SW 1271 (cell line): Measurements from ENCODE around the gene PSME3IP1.

Experiments used
- DNase-seq, 2 experiments: peaks; one replicate each; lab custom pipeline; 2025; lab: John Stamatoyannopoulos, UW

Gene PSME3IP1

DNA sequence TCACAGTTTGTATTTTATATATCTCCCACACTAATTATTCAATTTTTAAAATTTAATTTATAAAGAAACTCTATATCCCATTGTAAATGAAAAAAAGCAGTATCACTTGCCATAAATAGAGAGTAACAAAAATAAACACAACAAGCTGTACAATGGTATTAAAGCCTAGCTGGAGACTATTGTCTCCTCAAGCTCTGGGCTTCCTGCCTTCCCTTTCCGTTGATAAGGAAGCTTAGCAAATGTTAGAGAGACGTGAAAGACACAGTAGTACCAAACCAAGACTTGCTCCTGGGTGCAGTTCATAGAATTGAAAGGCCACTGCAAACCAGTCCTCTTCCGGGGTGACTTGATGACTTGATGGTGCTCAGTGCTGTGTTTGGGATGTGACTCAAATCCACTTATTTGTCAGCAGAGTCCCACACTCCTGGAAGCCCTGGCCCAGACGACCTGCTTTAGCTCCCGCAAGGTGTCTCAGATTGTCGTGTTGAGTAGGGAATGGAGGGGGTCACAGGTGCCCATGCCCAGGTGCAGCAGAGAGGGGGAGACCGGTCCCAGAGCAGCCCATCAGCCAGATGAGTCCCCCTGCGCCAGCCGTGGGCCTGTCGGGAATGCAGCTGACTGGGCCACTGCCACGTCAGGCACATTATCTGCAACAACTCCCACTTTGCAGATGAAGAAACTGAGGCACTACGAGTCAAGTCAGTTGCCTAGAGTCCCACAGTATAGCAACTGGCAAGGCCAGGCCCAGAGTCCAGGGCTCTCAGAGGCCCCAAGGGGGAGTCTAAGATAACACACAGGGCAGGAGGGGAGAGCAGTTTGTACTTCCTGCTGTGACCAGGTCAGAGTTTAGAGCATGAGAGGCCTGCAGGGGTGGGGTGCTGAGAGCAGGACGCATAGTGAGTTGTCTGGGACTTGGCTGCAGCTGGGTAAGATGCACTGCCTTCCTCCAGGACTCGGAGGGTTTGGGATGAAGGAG, 40.5 kb downstream of the PSME3IP1 start:
- DNase-seq = no peak

DNA sequence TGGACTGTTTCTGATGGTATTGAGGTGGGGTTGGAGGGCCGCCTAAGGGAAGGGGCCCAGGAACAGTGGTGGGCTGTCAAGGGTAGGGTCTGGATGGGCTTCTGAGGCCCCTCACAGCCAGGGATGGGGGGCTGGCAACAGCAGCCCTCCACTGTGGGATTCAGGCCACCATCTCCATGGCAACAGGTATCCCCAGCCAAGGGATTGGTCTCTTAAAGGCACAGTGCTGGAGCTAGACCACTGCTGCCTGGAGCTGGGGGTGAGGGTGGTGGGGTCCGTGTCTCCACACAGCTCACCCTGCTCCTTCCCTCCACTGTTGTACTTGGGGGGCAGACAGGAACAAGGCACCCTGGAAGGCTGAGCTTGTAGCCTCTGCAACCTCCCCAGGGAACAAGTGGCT, 41.8 kb downstream of the PSME3IP1 start:
- DNase-seq = no peak

DNA sequence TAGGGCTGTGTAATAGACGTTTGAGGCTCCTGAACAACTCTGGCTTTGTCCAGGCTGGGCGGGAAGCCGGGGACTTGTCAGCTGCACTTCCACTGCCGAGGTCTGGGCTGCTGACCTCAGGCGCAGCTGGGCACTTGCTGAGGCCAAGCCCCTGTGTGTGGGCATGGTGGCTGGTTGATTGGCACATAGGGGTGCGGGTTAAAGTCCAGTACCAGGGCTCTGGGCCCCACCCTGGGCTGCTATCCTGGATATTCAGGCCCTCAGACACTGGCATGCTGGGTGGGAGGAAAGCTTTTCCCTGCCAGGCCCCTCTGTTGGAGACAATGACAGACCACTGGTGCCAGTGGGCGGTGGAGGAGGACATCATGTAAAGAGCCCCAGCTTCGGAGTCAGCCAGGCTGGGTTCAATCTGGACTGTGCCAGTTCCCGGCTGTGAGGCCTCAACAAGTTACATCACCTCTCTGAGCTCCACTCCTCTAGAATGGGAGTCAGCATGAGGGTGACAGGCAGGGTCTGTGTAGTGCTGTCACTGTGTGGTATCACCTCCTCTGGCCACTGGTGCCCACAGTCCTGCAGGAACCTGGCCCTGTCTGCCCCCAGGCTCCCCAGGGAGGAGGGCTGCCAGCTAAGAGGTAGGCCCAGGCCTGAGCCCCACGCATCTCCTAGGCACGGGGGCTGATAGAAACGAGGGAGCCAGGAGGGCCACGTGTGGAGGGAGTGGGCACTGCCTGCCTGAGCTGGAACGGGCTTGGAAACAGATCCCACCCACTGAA, 42.5 kb downstream of the PSME3IP1 start:
- no peak for DNase-seq

DNA sequence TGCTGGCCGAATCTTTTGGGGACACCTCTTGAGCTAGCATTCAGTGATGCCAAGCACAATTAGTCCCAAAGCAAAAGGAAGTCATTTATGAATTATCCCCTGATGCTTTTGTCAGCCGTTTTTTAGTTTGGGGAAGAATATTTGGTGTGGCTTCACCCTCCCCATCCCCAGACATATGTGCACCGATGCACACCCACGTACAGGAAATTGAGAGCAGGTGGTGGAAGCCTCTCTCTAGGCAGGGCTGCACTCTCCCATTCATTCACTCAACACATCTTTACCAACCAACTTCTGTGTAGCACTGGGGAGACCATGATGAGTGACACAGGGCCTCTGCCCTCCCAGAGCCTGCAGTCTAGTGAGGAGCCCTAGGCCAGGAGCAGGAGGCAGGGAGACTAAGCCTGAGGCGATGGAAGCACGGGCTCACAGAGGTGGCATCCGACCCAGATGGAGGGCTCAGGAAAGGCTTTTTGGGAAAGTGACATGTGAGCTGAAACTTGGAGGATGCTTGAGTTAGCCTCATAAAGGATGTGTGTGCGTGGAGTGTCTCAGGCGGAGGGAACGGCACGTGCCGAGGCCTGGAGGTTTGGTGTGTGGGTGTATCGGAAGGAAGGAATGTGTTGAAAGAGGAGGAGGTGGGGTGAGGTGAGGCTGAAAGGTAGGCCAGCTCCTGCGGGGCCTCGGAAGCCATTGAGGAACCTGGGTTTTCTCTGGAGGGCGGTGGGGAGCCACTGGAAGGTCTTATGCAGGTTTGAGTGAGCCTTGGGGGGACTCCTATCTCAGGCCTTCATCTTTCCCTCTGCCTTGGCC, 43.8 kb downstream of the PSME3IP1 start:
- DNase-seq = no peak

DNA sequence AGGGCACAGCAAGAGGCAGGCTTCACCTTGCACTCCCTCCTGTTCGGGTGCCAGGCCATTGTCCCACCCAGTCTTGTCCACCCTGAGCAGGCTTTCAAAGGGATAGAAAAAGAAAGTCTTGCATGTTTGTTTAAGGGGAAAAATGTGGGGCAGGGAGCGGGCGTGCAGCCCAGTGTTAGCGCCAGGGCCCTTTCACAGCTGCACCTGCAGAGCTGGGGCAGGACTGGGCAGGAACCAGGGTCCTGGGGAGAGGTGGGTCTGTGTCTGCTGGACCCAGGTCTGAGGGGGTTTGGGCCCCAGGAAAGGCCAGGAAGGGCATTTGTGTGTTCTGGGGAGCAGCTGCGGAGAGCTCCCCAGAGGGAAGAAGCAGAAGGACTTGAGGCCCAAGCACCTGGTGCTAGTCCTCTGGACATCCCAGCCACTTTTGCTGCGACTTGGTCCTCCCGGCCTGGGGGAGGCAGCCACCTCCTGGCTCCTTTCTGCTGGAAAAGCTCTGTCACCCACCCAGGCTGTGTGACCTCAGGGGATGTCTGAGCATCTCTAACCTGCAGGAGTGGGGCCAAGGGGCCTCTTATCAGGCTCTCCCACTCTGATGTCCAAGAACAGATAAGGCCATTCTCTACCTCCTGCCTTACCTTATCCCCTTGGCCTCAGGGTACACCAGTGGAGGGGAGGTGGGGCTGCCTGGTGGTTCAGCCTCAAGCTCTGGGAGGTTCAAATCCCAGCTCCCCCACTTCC, 44.7 kb downstream of the PSME3IP1 start:
- no peak for DNase-seq

DNA sequence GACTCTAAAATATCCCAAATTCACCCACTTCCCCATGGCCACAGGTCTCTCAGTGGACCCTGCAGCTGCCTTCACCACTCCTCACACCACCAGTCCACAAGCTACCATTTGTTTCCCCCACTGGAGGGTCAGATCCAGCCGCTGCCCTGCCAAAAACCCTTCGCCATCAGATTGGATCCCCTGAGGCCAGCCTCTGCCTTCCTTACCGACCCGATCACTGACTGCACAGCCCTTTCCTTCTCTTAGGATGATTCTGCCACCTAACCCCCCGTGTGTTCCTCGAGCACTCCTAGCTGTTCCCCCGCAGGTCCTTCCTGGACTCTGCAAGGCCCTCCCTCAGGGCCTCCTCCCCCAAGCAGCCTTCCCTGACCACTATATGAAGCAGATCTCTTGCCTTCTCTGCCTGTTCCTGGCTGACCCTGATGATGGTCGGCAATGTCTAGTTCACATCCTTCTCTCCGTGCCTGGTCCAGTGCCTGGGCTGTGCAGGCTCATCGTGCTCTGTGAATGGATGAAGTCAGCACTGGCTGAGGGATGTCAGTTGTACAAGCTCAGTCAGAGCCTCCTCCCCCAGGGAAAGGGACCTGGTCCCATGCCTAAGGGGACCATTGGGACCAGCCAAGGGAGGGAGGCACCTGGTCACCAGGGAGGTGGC, 47.4 kb downstream of the PSME3IP1 start:
- DNase-seq = no peak

DNA sequence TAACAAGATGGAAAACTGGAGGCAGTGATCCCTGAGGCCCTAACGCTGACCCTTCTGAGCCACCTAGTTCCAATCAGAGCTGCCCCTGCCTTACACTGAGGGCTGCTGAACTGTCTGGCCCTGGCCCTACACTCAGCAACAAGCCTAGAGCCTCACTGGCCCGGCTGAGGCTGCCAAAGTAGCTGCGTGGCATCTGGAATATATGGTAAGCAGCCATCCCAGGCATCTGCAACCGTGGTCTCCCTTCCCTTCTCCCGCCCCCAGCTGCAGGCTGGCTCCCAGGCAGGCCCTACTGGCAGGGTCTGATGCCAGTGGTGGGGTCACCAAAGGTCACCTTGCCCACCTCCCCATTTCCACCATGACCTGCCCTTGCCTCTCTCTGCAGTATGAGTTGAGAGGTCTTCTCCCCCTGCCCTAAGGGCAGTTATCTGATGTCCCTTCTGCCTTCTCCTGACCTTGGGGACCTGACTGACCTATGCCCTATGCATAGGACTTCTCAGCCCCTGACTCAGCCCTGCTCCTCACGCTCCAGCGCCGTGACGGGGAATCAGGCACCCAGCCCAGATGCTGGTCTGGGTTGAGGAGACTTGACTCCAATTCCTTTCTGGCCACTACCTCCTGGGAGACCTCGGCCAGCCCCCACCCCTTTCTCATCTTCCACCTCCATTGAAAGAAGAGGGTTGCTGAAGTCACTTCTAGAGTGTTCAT, 48.1 kb downstream of the PSME3IP1 start:
- no peak for DNase-seq

DNA sequence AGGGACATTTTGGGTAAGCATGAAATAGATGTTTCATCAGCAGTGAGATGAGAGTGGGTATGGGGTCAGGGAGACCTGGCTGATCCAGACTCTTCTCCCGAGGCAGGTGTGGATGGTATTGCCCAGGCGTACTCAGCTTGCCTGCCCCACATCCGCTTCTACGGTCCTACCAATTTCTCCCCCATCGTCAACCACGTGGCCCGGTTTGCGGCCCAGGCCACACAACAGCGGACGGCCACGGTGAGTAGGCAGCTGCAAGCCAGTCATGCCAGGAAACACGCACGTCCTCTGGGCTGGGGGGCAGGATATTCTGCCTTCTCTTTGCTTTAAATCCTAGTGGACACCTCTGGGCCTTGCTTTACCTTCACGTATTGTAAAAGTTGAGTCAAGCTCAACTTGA, 48.8 kb downstream of the PSME3IP1 start:
- no peak for DNase-seq

DNA sequence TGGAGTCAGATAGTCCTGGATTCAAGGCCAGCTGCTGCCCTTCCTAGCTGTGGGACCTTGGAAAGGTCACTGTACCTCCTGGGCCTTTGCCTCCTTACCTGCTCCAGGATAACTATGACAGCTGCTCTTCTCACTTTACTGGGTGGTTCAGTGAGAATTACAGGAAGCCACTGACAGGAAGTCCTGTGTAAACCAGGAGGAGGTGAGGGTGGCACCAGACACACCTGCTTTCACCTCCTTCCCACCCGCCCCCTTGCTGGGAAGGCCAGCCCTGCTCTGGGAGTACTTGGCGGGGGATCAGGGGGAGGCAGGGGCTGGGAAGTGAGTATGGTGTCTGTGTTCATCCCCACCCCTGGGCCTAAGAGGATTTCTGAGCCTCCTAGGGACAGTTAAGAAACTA, 50.9 kb downstream of the PSME3IP1 start:
- no peak for DNase-seq

DNA sequence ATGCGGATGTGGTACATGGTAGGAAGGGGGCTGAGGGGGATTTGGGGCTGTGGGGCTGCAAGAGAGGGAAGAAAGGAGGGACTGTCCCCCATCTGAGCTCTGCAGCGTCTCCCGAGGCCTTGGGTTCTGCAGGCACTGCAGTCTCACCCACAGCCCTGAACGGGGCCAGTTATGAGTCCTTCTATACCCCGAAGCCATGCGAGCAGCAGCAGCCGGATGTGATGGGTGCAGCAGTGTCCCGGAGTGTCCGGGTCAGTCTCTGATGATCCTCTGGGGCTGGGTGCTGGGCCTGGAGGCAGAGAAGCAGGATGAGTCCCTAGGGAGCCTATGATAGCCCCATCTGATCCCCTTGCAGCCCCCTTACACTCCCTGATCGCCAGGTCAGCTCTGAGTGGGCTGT, 52.0 kb downstream of the PSME3IP1 start:
- no peak for DNase-seq

DNA sequence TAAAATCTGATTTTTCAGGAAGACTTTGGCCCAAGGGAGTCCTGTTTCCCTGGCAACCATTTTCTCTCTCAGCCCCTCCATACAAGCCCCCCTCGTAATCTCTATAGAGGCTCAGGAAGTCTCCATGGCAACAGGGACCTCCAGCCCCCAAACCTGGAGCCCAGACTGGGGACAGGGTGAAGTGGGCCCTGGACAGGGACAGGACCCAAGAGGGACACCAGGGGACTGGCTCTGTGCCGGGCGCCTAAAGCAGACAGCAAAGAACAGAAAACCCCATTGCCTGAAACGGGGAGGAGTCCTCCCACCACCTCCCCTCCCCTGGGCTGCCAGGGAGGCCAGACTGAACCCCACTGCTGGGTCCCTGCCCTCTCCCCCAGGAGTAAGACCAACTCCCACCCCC, 52.8 kb downstream of the PSME3IP1 start:
- no peak for DNase-seq

DNA sequence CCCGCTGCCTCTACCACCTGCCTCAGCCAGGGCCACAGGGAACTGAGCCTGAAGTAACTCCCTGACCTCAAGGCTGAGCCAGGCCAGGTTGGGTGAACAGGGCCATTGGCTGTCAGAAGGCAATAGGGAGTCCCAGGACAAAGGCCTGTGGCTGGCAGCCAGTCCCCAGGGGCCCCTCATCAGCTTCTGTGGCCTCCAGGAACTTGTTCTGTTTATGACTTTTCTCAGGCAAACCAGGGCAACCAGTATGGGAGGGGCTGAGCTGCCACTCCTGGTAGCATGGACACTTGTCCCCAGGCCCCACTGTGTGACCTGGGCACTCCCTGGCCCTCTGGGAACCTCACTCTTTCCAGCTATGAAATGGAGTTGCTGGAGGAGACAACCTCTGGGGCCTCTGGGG, 53.4 kb downstream of the PSME3IP1 start:
- DNase-seq = no peak

DNA sequence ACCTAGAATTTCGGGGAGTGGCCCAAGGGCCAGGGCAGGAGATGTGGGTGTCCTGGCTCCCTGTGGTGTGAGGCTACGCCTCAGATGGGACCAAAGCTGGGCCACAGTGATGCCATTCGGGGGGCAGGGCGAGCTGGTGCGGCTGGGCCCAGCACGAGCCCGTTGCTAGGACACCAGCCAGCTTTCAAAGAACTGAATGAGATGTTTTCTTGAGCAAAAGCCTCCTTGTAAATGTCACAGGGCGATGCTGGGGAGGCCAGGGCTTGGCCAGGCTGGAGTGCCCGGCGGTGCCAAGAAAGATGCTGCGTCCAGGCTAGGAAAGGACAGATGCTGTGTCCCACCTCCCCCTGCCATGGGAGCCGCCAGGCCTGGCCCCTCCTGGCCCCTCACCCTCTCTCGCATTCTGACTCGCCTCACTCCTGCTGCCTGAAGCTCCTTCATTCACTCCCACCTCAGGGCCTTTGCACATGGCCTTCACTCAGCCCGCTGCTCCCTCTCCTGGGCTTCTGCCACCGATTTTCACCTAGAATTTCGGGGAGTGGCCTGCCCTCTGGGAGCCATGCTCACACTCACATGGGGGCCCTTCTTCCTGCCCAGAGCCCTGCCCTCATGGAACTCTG, 54.4 kb downstream of the PSME3IP1 start:
- no peak for DNase-seq

DNA sequence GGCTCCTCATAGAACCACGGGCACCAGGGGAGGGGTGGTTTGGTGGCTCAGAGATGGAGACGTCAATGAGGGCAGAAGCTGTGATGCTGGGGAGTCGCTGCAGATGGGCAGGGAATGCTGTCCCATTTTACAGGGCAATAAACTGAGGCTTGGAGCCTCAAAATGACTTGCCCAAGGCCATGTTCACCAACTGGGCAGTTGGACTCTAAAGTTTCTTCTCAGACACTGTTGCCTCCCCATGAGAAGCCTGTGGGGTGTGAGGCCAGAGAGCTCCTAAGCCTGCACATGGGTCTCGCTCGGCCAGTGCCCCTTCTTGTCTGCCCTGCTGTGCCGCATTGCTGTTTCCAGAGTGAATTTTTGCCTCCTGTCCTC, 54.9 kb downstream of the PSME3IP1 start:
- DNase-seq = no peak

DNA sequence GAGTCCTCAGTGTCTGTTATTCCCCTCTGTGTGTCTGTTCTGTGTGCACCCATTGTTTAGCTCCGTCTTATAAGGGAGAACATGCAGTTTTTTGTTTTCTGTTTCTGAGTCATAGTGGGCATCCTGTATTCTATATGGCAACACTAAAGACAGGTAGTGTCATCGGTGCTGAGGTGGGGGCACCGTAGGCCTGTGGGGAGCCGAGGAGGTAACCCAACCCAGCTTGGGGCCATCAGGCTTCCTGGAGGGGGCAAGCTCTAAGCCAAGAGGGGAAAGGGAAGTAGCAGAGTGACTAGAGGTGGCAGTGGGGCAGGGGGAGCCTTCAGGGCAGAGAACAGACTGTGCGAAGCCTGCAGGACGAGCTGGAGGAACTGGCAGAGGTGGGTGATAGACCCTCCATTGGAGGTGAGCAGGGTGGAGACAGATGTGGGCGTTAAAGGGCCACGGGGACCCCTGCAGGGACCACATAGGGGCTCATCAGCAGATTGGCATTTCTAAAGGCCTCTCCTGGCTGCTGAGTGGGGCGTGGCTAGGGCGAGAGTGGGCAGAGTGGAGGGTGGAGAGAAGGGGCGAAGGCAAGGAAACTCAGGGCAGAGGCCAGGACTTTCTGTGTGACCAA, 57.0 kb downstream of the PSME3IP1 start:
- no peak for DNase-seq

DNA sequence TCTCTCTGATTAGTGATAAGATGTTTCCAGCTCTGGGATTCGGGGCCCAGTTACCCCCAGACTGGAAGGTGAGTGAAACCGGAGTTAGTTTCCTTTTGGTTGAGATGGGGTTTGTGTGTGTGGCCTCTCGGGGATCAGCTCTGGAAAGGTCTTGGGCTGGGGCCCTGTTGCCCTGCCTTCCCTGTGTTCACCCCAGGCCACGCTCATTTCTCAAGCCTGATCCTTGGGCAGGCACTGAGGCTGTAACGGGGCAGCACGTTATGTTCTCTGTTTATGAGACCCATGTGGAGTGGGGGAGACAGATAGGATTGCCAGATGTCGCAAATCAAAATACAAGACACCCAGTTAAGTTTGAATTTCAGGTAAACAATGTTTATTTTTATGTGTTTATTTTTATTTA, 58.0 kb downstream of the PSME3IP1 start:
- no peak for DNase-seq

DNA sequence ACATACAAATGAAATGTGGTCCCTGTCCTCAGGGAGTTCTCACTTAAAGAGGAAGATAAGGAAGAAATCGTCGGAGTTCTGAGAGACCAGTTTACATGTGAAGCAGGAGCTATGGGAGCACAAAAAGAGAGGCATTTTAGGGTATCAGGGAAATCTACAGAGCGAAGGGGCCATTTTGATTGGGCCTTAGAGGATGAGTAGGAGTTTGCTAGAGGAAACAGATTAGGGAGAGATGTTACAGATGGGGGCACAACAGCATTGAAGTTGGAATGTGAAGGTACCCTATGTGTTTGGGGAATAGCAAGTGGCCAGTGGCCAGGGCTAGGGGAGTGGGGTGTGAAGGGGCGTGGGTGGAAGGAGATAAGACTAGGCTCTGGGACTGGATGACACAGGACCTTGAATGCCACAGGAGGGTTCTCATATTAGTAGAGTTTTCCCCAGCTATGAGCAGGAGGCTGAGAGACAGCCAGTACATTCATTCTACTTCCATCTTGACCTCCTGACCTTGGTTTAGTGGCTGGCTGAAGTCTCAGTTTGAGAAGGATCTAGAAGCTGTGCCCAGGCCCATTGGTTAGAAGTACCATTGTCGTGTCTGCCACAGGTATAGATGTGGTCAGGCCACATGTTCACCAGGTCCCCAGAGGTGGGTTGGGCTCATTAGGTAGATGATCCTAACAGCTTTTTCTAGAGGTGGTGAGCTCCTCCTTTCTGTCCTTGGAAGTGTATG, 58.6 kb downstream of the PSME3IP1 start:
- DNase-seq = no peak

DNA sequence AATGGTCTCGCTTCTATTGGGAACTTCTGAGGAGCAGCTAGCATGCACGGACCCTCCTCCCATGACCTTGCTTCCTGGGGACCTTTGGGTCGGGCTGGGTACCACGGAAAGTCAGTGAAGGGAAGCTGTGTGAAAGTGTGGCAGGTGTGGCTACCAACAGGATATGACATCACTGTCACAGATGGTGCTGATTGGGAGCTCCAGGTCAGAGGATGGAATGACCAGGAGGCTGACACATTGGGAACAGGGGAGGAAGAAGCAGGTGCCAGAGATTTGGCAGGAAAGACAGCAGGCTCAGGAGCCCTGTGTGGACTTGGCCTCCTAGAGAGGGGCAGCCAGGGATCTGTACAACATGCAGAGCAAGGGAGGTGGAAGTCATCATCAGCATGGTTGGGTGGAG, 59.4 kb downstream of the PSME3IP1 start:
- DNase-seq = no peak

DNA sequence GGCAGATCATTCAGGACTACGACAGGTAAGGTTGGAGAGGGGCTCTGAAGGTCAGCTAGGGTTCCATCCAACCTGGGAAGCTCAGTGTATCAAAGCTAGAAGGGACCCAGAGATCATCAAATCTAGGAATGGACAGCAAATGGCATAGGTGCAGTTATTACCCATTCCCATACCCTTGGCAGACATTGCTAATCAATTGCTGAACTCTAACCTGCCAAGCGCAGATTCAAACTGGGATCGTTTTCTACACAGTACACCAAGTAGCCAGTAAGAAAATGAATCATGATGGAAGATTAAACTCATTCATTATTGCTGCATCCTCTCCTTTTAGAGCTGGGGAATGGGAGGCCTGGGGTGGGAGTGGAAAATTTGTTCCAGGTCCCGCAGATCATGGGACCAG, 59.9 kb downstream of the PSME3IP1 start:
- DNase-seq = no peak
